WTC11 (cell line): Measurements from ENCODE around the gene INSM2. TPM values are rescaled to one million over a fixed set of nuclear protein-coding genes. Genes with fewer than 3 reads are reported as not detected.
A peak's percentile ranks its signal among the peaks of the same experiment; 100 is the strongest.

Experiments
- ATAC-seq: fragments of 200-7000 bp; cut with Tn5 transposase; 2 replicates; pipeline ENCODE4 v1.10.0; 2021; ENCODE audit warnings: mild to moderate bottlenecking, moderate library complexity
- CTCF ChIA-PET: fragments of 300-600 bp; sonication (Branson Sonifier 250); formaldehyde crosslinking; loops from one replicate; lab custom pipeline; 2021; ENCODE audit warnings: antibody characterized with exemption; lab: Charles Lee
- POLR2A ChIA-PET: fragments of 350-600 bp; sonication (Branson Sonifier 250); formaldehyde crosslinking; loops from one replicate; lab custom pipeline; 2021; ENCODE audit warnings: antibody characterized with exemption; lab: Charles Lee
- DNase-seq: peaks from one replicate; pipeline ENCODE4 v3.0.0; 2021; ENCODE audit warnings: low spot score
- H3K27ac Mint-ChIP-seq: 2 replicates; pipeline ENCODE4 v1.8.0; 2021; ENCODE audit warnings: mixed read lengths
- H3K27me3 Mint-ChIP-seq: 2 replicates; pipeline ENCODE4 v1.8.0; 2021; ENCODE audit warnings: low read depth, mild to moderate bottlenecking, moderate library complexity, mixed read lengths
- H3K36me3 Mint-ChIP-seq: 2 replicates; pipeline ENCODE4 v1.8.0; 2021; ENCODE audit warnings: mixed read lengths
- H3K4me1 Mint-ChIP-seq: 2 replicates; pipeline ENCODE4 v1.8.0; 2022; ENCODE audit warnings: mixed read lengths
- H3K4me3 Mint-ChIP-seq: 2 replicates; pipeline ENCODE4 v1.8.0; 2021; ENCODE audit warnings: mild to moderate bottlenecking, moderate library complexity, mixed read lengths
- H3K9me3 Mint-ChIP-seq: 2 replicates; pipeline ENCODE4 v1.8.0; 2021; ENCODE audit warnings: mixed read lengths
- ATF6 ChIP-seq: sonication (generic); formaldehyde crosslinking; IDR thresholded peaks from 2 replicates; pipeline ENCODE4 v1.8.1; 2023; ENCODE audit warnings: mild to moderate bottlenecking, missing genetic modification reagents
- CTCF ChIP-seq: fragments of 200-600 bp; IDR thresholded peaks from 2 replicates; pipeline ENCODE4 v1.8.0; 2022; ENCODE audit warnings: antibody characterized with exemption
- E2F1 ChIP-seq: sonication (generic); formaldehyde crosslinking; IDR thresholded peaks from 2 replicates; pipeline ENCODE4 v1.8.0; 2022; ENCODE audit warnings: mild to moderate bottlenecking, missing genetic modification reagents
- FOXK1 ChIP-seq: sonication (generic); formaldehyde crosslinking; IDR thresholded peaks from 2 replicates; pipeline ENCODE4 v1.8.0; 2022; ENCODE audit warnings: mild to moderate bottlenecking, moderate library complexity, missing genetic modification reagents
- MYBL2 ChIP-seq: sonication (generic); formaldehyde crosslinking; IDR thresholded peaks from 2 replicates; pipeline ENCODE4 v1.8.1; 2023; ENCODE audit warnings: mild to moderate bottlenecking, moderate library complexity, missing genetic modification reagents
- RORB ChIP-seq: fragments of 250-450 bp; sonication (Bioruptor Pico); IDR thresholded peaks from 2 replicates; pipeline ENCODE4 v1.9.0; 2021; ENCODE audit warnings: mild to moderate bottlenecking
- SMAD3 ChIP-seq: sonication (generic); formaldehyde crosslinking; IDR thresholded peaks from 2 replicates; pipeline ENCODE4 v1.8.0; 2022; ENCODE audit warnings: missing genetic modification reagents, mild to moderate bottlenecking, borderline replicate concordance
- STAT6 ChIP-seq: sonication (generic); formaldehyde crosslinking; conservative IDR thresholded peaks from 2 replicates; pipeline ENCODE4 v1.8.1; 2023; ENCODE audit warnings: mild to moderate bottlenecking, low read depth, missing genetic modification reagents, moderate library complexity
- TCF7 ChIP-seq: sonication (generic); formaldehyde crosslinking; IDR thresholded peaks from 2 replicates; pipeline ENCODE4 v1.8.0; 2022; ENCODE audit warnings: mild to moderate bottlenecking, low read depth, missing genetic modification reagents, moderate library complexity
- ZNF396 ChIP-seq: fragments of 250-450 bp; sonication (Bioruptor Pico); IDR thresholded peaks from 2 replicates; pipeline ENCODE4 v1.8.0; 2021; ENCODE audit warnings: mild to moderate bottlenecking, moderate library complexity, borderline replicate concordance
- total RNA-seq: library from RNA; stranded (reverse); gene quantifications from 3 replicates; pipeline ENCODE4 v1.2.3, GENCODE V29; 2021
- TF ChIP-seq, protein P1 (sequence below): sonication (generic); formaldehyde crosslinking; IDR thresholded peaks from 2 replicates; pipeline ENCODE4 v1.8.1; 2023; ENCODE audit warnings: mild to moderate bottlenecking, missing genetic modification reagents, moderate library complexity

INSM2 gene
- total RNA-seq, 1 experiment from 2014 or later = 0.07 TPM

GRCh38 chr14:35531960-35532747 is 1.8 kb upstream of the INSM2 start:
- TF ChIP-seq ATF6 (CRISPR knock-in tag) = no peak
- H3K27me3 Mint-ChIP-seq = peaks cover 91% of the 10 kb centered on the region
- H3K9me3 Mint-ChIP-seq = no peaks in the 10 kb centered on the region
- no peak for ATAC-seq
- H3K27ac Mint-ChIP-seq = no peak overlapping the region
- ChIA-PET POLR2A (no interaction called here), CTCF (no interaction called here)
- no peak for DNase-seq
- no peaks in the 10 kb centered on the region for H3K36me3 Mint-ChIP-seq
- peaks cover 11% of the 10 kb centered on the region for H3K4me1 Mint-ChIP-seq
- no peak overlapping the region for H3K4me3 Mint-ChIP-seq

GRCh38 chr14:35532783-35533356 is 1.1 kb upstream of the INSM2 start:
- Mint-ChIP-seq H3K4me1 (peaks cover 11% of the 10 kb centered on the region), H3K9me3 (no peaks in the 10 kb centered on the region), H3K36me3 (no peaks in the 10 kb centered on the region), H3K27me3 (peaks cover 94% of the 10 kb centered on the region), H3K4me3 (peak overlapping the region; percentile 68), H3K27ac (no peak overlapping the region)
- ChIA-PET POLR2A (interaction anchor here (1.2 kb wide), 1 partner anchor 293 kb away, joined by 4 read pairs; the partner anchor contains the start of gene BRMS1L), CTCF (interaction anchor here (1.1 to 2.2 kb wide), 5 partner anchors 10 to 294 kb away, joined by 3 to 15 read pairs (median 4); no protein-coding TSS in a partner anchor)
- no peak for ATAC-seq
- DNase-seq = no peak
- TF ChIP-seq, protein P1, sequence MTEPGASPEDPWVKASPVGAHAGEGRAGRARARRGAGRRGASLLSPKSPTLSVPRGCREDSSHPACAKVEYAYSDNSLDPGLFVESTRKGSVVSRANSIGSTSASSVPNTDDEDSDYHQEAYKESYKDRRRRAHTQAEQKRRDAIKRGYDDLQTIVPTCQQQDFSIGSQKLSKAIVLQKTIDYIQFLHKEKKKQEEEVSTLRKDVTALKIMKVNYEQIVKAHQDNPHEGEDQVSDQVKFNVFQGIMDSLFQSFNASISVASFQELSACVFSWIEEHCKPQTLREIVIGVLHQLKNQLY (CRISPR knock-in tag) = no peak
- TF ChIP-seq CTCF = no peak
- TF ChIP-seq ZNF396 (CRISPR knock-in tag) = no peak
- TF ChIP-seq STAT6 (CRISPR knock-in tag) = no peak
- no peak for TF ChIP-seq E2F1 (CRISPR knock-in tag)
- TF ChIP-seq FOXK1 (CRISPR knock-in tag) = no peak
- TF ChIP-seq MYBL2 (CRISPR knock-in tag) = no peak
- TF ChIP-seq SMAD3 (CRISPR knock-in tag) = no peak
- TF ChIP-seq TCF7 = no peak
- TF ChIP-seq RORB (CRISPR knock-in tag) = no peak
- TF ChIP-seq, all 79 proteins: peak for 0
